Measurements from ENCODE around the gene UBE2B.

DNA sequence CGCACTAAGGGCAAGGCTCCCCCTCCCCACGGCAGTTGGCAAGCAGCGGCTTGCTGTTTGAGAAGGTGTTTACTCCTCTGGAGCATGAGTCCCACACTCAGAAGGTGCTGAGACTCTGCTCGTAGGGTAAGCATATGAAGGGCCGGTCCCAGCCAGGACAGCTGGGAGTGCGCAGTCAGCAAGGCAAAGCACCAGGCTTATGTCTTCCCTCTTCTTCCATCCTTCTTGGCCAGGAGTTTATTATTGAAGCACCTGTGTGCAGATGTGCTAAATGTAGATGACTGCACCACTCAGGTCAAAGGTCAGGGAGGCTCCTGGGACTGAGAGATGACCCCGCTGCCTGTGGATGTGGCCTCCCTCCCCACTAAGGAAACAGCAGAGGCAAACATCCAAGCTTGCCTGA is 67.4 kb downstream of the UBE2B start:
- TF ChIP-seq, protein P1, sequence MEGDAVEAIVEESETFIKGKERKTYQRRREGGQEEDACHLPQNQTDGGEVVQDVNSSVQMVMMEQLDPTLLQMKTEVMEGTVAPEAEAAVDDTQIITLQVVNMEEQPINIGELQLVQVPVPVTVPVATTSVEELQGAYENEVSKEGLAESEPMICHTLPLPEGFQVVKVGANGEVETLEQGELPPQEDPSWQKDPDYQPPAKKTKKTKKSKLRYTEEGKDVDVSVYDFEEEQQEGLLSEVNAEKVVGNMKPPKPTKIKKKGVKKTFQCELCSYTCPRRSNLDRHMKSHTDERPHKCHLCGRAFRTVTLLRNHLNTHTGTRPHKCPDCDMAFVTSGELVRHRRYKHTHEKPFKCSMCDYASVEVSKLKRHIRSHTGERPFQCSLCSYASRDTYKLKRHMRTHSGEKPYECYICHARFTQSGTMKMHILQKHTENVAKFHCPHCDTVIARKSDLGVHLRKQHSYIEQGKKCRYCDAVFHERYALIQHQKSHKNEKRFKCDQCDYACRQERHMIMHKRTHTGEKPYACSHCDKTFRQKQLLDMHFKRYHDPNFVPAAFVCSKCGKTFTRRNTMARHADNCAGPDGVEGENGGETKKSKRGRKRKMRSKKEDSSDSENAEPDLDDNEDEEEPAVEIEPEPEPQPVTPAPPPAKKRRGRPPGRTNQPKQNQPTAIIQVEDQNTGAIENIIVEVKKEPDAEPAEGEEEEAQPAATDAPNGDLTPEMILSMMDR (IDR thresholded peaks at IDR 0.05; ENCODE audit: poor library complexity) = no peak
- TF ChIP-seq EZH2 (IDR thresholded peaks at IDR 0.05; ENCODE audit: borderline replicate concordance) = no peak
